OCI-LY7 (cell line): ENCODE data around the gene DNAJB11.
"Not testable (repeated sequence)": the region's sequence is repeated elsewhere in the genome, so short reads cannot be mapped to it uniquely, and the experiment has no call there.

ENCODE experiments used
- CTCF ChIP-seq: fragments of 200-600 bp; sonication (generic); conservative IDR thresholded peaks from 2 replicates; pipeline ENCODE4 v1.5.1; 2014; ENCODE audit warnings: mild to moderate bottlenecking, antibody characterized with exemption, low read length, moderate library complexity, mixed read lengths
- EZH2phosphoT487 ChIP-seq: fragments of 200-600 bp; sonication (generic); IDR thresholded peaks from 2 replicates; pipeline ENCODE4 v1.6.1; 2018; ENCODE audit warnings: low read depth, borderline replicate concordance, mild to moderate bottlenecking, mixed run types, antibody characterized with exemption, low read length, moderate library complexity, mixed read lengths

GRCh38 chr3:186569361-186569760 lies 1.2 kb upstream of the DNAJB11 start:
- not testable (repeated sequence) for TF ChIP-seq CTCF, EZH2phosphoT487
